ENCODE results near the gene APOC1. TPM values are rescaled to one million over a fixed set of nuclear protein-coding genes. Genes with fewer than 3 reads are reported as not detected.
A peak's percentile ranks its signal among the peaks of the same experiment; 100 is the strongest.

The APOC1 gene
- polyA plus RNA-seq, 1 experiment, result 3.4 TPM

DNA sequence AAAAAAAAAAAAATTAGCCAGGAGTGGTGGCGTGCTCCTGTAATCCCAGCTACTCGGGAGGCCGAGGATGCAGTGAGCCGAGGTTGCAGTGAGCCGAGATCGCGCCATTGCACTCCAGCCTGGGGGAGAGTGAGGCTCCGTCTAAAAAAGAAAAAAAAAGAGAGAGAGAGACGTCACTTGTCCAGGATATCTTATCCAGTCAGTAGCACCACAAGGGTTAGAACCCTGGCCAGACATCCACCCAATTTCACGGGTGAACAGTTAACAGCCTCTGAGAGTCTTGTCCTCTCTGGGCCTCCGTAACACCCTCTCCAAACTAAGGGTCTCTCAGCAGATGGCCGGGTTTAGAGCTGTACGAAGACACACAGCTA lies 39.9 kb downstream of the APOC1 start:
- POLR2A ChIA-PET, result interaction anchor here (0.5 to 1.5 kb wide), 9 partner anchors 8 to 224 kb away, joined by 3 to 12 read pairs (median 5); partner anchors contain the start of genes PPP1R37, TOMM40 and TRAPPC6A
- H3K4me3 ChIP-seq (ENCODE audit: low read depth, low read length), result peak overlapping the region; percentile 93
- TF ChIP-seq, protein P1, sequence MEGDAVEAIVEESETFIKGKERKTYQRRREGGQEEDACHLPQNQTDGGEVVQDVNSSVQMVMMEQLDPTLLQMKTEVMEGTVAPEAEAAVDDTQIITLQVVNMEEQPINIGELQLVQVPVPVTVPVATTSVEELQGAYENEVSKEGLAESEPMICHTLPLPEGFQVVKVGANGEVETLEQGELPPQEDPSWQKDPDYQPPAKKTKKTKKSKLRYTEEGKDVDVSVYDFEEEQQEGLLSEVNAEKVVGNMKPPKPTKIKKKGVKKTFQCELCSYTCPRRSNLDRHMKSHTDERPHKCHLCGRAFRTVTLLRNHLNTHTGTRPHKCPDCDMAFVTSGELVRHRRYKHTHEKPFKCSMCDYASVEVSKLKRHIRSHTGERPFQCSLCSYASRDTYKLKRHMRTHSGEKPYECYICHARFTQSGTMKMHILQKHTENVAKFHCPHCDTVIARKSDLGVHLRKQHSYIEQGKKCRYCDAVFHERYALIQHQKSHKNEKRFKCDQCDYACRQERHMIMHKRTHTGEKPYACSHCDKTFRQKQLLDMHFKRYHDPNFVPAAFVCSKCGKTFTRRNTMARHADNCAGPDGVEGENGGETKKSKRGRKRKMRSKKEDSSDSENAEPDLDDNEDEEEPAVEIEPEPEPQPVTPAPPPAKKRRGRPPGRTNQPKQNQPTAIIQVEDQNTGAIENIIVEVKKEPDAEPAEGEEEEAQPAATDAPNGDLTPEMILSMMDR (IDR thresholded peaks at IDR 0.05; ENCODE audit: low read depth, low read length), result no peak
- peak overlapping the region; percentile 95 for H3K27ac ChIP-seq (ENCODE audit: low read depth, low read length)
- CTCF ChIA-PET, result interaction anchor here (0.7 to 5.0 kb wide), 5 partner anchors 43 to 231 kb away, joined by 3 to 101 read pairs (median 8); partner anchors contain the start of gene APOE
- no peaks in the 10 kb centered on the region for H3K27me3 ChIP-seq (ENCODE audit: control insufficient read depth, insufficient read depth, low read length)
- DNase-seq (ENCODE audit: low read depth, low spot score), result no peak
- H3K9me3 ChIP-seq (ENCODE audit: control insufficient read depth, insufficient read depth, low read length), result no peaks in the 10 kb centered on the region

DNA sequence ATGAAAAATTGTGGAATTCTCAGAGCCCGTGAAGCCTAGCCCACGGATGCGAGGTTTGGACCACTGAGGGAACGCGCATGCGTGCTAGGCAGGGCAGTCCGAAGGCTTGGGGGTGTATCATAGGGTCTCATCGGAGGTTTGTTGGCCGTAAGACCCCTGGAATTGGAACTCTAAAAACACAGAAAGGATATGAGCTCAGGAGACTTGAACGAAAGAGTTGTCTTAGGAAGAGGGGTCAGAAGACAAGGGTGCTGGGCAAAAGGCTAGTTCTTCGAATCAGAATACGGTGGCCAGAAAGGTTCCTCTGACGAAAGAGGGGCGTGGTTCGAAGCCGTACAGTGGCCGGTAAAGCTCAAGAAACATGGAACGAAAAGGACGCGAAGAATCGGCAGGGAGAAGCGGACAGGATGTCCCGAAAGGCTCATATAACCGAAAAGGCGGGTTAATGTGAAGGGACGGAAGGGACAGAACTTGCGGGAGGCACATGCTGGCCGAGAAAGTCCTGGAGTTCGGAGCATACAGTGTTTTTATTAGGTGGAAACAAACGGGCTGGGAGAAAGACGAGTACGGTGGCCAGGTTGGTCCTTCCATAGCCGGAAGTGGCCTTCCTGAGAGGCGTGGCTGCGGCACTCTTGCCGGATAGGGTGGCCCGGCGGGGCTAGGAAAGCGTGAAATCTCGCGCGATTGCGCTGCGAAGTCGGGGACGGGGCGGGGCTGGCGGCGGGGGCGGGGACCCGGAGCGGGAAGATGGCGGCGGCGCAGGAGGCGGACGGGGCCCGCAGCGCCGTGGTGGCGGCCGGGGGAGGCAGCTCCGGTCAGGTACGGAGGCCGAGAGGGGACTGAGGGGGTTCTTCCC lies 40.5 kb downstream of the APOC1 start, which contains the start of gene CLPTM1:
CLPTM1 (plus strand) TSS at position 732 of the 856 bp plus-strand sequence; CDS start at position 748, 16 bp downstream.
- DNase-seq (ENCODE audit: low read depth, low spot score), result peak; percentile 95
- Histone ChIP-seq H3K4me3 (ENCODE audit: low read depth, low read length) (peak within 1 kb of the TSS; percentile 97), H3K27ac (ENCODE audit: low read depth, low read length) (peak within 1 kb of the TSS; percentile 95), H3K27me3 (ENCODE audit: control insufficient read depth, insufficient read depth, low read length) (no peaks in the 10 kb centered on the region), H3K9me3 (ENCODE audit: control insufficient read depth, insufficient read depth, low read length) (no peaks in the 10 kb centered on the region)
- CTCF ChIA-PET, result interaction anchor here (0.7 to 5.0 kb wide), 4 partner anchors 44 to 137 kb away, joined by 3 to 101 read pairs (median 6); partner anchors contain the start of gene APOE
- POLR2A ChIA-PET, result interaction anchor here (0.5 to 1.5 kb wide), 10 partner anchors 9 to 223 kb away, joined by 3 to 12 read pairs (median 5); partner anchors contain the start of genes PPP1R37, TOMM40 and TRAPPC6A
- TF ChIP-seq, protein P1 (IDR thresholded peaks at IDR 0.05; ENCODE audit: low read depth, low read length), result no peak

DNA sequence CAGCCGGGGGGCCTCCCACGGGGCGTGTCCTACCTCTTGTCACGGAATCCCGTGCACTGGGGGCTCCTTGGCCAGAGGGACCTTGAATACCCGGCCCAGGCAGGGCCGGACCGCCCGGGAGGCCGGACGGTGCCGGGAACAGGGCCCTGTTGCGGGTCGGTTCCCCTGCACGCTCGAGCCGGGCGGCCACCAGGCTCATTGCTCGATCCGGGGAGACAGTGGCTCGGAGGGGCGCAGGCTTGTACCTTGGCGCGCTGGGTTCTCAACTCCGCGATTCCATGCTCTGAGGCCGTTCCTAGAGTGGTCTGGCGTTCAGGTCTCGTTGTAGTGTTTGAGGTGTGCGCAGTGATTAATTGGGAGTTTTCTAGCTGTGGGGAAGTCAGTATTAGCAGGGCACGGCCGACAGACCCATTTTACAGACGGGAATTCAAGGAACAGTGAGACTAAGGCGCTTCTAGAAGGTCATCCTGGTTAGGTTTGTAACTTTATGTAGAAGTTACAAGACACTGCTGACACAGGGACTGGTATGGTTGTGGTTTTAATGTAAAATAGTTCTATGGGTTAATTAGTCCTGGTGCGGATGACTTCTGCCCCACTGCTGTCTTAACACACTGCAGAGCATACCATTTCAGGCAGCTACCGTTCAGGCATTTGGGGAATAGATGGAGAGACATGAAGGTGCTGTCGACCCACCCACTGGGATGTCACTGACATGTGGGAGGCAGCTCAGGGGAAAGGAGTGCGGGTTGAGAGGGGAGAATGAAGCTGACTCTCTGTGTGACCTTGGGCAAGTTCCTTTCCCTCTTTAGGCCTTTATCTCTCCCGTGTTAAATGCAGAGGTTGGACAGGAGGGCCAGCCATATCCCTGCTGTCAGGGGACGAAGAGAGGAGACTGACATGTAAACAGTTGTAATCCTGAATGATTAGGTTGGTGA lies 41.4 kb downstream of the APOC1 start:
- TF ChIP-seq, protein P1 (IDR thresholded peaks at IDR 0.05; ENCODE audit: low read depth, low read length), result no peak
- Histone ChIP-seq H3K27ac (ENCODE audit: low read depth, low read length) (peak overlapping the region; percentile 52), H3K4me3 (ENCODE audit: low read depth, low read length) (peak overlapping the region; percentile 97), H3K27me3 (ENCODE audit: control insufficient read depth, insufficient read depth, low read length) (no peaks in the 10 kb centered on the region), H3K9me3 (ENCODE audit: control insufficient read depth, insufficient read depth, low read length) (no peaks in the 10 kb centered on the region)
- ChIA-PET CTCF (interaction anchor here (1.9 kb wide), 1 partner anchor 45 kb away, joined by 8 read pairs; no protein-coding TSS in a partner anchor), POLR2A (interaction anchor here (0.7 to 1.5 kb wide), 3 partner anchors 65 to 223 kb away, joined by 5 to 12 read pairs (median 6); partner anchors contain the start of genes PPP1R37 and TOMM40)
- DNase-seq (ENCODE audit: low read depth, low spot score), result no peak

DNA sequence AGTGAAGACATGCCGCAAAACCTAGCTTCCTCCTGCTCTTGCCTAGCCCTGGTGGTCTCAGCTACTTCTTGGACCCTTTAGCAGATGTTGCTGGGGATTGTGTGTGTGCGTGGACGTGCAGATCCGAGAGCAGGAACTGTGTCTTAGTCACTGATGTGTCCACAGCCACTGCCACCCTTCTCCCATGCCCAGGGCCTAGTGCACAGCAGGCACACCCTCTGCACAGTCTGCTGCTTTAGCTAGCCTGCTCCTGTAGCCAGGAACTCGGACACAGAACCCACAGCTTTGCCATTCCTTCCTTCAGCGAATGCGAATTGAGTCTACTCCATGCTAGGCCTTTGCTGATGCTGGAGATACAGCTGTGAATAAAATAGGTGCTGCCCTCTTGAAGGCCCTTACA lies 43.1 kb downstream of the APOC1 start:
- POLR2A ChIA-PET, result interaction anchor here (0.6 kb wide), 1 partner anchor 14 kb away, joined by 6 read pairs; no protein-coding TSS in a partner anchor
- TF ChIP-seq, protein P1 (IDR thresholded peaks at IDR 0.05; ENCODE audit: low read depth, low read length), result no peak
- Histone ChIP-seq H3K9me3 (ENCODE audit: control insufficient read depth, insufficient read depth, low read length) (no peaks in the 10 kb centered on the region), H3K27me3 (ENCODE audit: control insufficient read depth, insufficient read depth, low read length) (no peaks in the 10 kb centered on the region), H3K4me3 (ENCODE audit: low read depth, low read length) (no peak overlapping the region), H3K27ac (ENCODE audit: low read depth, low read length) (no peak overlapping the region)
- DNase-seq (ENCODE audit: low read depth, low spot score), result no peak
- CTCF ChIA-PET, result interaction anchor here (0.6 to 1.3 kb wide), 2 partner anchors 20 to 187 kb away, joined by 3 to 4 read pairs; no protein-coding TSS in a partner anchor

Measured in AG04450 (cell line).